GM21423 (cell line): ENCODE measurements around the gene BAK1.

Experiments used
- ATAC-seq: cut with Tn5 transposase; IDR thresholded peaks from one replicate; pipeline ENCODE4 v1.9.1; 2021; ENCODE audit warnings: mild to moderate bottlenecking, moderate library complexity; ENCODE audit not compliant: unreplicated experiment

BAK1 gene

DNA sequence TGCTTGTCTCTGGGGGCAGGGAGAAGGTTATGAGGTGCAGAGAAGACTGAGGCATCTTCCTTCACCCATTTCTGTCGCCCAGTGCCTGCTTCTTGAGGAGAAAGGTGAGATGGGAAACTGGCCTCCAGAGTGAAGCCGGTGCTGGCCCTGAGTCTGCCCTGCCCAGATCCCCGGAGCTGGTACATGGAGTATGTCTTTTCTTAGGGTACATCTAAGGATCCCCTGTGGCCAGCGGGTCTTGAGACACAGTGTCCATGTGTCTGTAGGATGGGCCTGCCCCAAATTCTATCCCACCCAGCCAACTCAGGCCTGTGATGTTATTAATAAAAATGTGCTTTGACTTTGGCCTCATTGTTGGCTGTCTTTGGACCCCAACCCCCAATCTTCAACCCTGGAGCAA lies 8.8 kb upstream of the BAK1 start:
- ATAC-seq = no peak

DNA sequence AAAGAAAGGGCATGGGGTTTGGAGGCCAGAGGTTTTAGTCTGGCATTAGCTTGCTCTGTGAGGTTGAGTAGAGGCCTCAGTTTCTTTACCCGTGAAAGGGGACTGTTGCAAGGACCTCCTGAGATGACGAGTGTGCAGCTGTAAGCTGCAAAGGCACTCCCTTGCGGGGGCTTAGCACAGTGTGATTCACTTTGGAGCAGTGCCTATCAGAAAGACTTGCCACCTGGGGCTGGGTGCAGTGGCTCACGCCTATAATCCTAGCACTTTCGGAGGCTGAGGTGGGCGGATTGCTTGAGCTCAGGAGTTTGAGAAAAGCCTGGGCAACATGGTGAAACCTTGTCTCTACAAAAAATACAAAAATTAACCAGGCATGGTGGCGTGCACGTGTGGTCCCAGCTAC lies 7.5 kb upstream of the BAK1 start:
- no peak for ATAC-seq

- ATAC-seq = no peak
Measured at GRCh38 chr6:33586108-33586640, 6.1 kb upstream of the BAK1 start.

- ATAC-seq = peak; percentile 46
Measured at GRCh38 chr6:33585403-33586107, 5.5 kb upstream of the BAK1 start.

DNA sequence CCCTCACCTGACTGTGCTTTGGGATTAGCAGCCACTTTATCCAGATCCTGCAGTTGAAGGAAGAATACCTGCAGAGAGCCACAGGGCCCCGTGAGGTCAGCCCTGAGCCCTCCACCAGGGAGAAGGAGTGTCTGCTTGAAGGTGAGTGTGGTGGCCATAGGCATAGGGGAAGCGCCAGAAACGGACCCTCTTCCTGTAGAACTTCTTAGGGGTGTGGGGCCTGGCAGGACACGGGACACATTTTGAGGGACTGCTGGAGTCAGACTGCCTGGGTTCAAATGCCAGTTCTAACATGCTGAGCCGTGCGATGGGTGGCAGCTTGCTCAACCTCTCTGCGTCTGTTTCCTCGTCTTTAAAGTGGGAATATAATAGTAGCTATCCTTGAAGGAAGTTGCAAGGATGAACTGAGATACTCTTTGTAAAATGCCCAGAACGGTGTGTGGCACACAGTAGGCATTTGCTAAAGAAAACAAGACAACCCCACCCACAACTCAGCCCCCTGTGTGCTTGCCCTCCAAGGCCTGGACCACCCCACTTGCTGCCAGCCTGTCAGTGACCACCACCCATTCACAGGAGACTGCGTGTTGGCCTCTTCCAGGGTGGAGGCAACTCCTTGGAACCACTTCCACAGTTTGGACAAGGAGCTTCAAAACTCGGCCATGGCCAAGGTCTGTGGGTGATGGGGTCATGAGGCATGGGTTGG lies 4.8 kb upstream of the BAK1 start:
- ATAC-seq = no peak

GRCh38 chr6:33583591-33584155 lies 3.6 kb upstream of the BAK1 start:
- ATAC-seq = no peak

DNA sequence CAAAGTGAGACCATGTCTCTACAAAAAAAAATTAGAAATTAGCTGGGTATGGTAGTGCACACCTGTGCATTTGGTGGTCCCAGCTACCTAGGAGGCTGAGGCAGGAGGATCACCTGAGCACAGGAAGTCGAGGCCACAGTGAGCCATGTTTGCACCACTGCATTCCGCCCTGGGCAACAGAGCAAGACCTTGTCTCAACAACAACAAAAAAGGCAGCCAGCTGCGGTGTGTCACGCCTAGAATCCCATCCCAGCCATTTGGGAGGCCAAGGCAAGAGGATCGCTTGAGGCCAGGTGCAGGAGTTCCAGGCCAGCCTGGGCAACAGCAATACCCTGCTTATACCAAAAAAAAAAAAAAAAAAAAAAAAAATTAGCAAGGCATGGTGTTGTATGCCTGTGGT lies 1.1 kb upstream of the BAK1 start:
- no peak for ATAC-seq

DNA sequence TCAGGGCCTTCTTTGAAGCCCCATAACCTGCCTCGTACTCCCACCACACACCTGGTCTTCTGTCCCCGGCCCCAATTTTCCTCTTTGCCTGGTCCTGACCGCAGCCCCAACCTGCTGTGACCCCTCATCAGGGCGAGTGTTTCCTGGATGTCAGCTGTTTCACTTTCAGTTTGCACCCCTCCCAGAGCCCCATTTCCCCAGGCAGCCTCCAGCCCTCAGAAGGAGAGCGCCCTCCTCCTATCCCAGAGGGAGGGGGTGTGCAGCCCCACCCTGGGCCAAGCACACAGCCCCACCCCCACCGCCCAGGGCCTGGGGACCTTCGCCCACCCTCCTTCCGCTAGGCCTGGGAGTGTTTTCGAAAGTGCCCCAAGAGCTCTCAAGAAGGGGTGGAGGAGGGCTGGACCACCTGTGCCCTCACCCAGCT lies 1.5 kb downstream of the BAK1 start:
- no peak for ATAC-seq

DNA sequence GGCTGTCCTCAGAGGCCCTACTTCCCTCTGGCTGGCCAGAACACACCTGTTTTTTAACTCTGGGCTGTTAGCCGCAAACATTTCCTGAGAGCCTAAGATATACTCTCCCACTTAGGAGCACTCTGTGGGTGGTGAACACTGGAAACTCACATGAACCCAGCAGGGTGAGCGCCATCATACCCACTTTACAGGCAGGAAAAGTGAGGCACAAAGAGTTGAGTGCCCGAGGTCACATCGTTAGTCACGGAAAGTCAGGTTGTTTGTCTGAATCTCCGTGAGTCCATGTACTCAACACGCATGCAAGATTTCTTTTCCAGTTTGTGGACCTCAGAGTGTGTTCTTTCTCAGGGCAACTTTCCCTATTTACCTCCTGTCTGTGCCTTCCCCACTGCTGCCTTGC lies 1.9 kb downstream of the BAK1 start:
- ATAC-seq = no peak

DNA sequence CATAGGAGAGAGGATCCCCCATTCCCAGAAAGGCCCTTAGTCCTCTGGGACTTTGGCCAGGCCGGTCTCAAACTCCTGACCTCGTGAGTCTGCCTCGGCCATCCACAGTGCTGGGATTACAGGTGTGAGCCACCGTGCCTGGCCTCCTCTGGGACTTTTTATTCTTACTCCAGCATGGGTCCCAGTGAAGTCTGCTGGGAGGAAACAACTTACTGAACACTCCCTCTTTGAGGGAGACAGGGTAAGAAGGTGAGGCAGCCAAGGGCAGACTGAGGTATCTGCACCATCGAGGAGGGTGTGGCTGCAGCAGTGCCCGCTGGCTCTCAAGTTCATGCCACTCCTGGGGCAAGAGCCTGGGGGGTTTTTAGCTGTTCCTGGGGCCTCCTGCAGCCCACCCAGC lies 2.4 kb downstream of the BAK1 start:
- no peak for ATAC-seq

DNA sequence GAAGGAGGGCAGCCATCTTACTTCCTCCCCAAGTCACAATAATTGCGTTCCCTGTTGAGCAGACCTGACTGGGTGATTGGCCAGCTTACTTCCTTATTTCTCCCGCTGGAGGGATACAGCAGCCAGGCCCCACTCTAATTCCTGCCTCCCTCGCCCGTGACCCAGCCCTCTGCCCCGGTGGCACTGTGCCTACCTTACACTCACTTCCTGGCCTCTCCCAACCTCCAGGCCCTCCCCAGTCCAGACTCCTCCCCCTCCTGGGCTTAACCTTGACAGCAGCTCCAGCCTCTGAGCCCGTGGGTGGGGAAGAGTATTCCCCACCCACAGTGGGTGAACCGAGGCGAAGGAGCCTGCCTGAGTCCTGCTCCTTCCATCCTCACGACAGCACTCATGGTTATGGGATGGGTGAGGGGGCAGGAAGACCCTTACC lies 3.0 kb downstream of the BAK1 start:
- ATAC-seq = no peak

DNA sequence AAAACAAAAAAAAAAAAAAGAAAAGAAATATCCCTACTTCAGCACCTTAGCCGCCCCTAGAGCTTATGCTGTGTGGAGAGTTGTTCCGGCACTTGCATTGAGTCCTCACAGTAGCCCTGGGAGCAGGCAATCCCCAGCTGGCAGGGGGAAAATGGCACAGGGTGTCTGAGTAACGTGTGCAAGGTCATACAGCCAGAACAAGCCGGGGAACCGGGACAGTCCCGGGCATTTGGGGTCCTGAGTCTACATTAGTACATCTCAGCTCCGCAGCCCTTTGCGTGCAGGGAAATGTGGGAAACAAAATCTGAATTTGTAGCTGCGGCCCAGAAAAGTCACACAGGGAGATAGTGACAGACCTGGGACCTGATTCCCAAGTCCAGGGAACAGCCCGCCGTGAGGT lies 3.4 kb downstream of the BAK1 start:
- no peak for ATAC-seq

- ATAC-seq = no peak
Measured at GRCh38 chr6:33575211-33575610, 4.9 kb downstream of the BAK1 start.

DNA sequence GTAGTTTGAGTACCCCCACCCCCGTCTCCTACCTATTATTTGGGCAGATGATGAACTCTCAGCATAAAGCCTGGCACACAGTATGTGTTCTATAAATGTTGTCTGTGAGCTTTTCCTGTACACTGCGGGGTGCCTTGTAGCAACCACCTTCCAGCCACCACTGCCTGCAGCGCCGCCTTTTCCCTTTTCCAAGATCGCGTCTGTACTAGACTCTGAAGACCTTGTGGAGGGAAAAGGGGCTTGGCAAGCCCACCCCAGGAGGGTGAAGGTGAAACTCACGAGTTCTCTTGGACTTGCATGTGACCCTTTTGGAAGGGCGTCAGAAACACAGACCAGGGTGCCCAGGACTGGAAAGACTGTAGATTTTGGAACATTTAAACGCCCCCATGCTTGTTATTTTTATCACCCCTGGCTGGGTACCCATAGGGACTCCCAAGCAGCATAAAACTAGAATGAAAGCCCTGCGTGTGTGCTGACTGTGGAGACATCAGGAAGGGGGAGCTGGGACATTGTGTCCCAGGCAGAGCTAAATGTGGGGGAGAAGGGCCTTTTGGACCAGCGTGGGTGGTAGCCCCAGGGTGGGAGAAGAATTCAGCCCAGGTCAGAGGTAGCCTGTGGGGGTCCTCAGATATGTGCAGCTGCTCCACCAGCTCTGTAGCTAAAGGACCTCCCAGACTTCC lies 8.3 kb downstream of the BAK1 start:
- no peak for ATAC-seq

GRCh38 chr6:33570806-33571636 lies 9.1 kb downstream of the BAK1 start:
- peak; percentile 80 for ATAC-seq

DNA sequence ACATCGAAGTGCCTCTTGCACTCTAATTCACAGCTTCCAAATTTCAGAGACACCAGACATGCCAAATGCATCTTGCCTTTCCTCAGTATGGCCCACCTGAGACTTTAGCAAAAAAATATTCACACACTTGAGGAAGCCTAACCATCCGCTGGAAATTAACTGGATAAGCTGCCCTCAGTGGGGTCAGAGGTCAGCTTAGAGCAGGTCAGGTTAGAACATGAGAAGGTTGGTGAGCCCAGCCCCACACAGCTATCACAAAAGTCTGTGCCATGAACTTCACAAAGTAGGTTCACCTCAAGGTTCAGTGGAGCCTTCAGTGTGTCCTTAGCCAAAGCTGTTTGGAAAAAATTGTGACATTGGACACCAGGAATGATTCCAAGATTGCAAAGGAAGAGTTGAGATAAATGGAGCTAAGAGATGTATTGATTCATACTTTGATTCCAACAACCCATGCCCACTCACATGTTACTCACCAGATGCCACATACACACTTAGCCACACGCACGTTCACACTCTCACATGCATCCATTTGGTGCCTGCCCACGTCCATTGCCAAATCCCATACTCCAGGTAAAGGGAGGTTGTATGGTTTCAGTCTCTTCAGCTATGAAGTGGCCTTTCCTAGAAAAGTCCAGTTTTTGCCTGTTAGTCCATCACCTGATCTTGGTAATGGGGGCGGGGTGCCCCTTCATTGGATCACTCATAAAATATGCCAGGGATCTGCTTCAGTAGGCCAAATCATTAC lies 11.1 kb downstream of the BAK1 start:
- no peak for ATAC-seq

- no peak for ATAC-seq
Measured at GRCh38 chr6:33567836-33568235, 12.2 kb downstream of the BAK1 start.

DNA sequence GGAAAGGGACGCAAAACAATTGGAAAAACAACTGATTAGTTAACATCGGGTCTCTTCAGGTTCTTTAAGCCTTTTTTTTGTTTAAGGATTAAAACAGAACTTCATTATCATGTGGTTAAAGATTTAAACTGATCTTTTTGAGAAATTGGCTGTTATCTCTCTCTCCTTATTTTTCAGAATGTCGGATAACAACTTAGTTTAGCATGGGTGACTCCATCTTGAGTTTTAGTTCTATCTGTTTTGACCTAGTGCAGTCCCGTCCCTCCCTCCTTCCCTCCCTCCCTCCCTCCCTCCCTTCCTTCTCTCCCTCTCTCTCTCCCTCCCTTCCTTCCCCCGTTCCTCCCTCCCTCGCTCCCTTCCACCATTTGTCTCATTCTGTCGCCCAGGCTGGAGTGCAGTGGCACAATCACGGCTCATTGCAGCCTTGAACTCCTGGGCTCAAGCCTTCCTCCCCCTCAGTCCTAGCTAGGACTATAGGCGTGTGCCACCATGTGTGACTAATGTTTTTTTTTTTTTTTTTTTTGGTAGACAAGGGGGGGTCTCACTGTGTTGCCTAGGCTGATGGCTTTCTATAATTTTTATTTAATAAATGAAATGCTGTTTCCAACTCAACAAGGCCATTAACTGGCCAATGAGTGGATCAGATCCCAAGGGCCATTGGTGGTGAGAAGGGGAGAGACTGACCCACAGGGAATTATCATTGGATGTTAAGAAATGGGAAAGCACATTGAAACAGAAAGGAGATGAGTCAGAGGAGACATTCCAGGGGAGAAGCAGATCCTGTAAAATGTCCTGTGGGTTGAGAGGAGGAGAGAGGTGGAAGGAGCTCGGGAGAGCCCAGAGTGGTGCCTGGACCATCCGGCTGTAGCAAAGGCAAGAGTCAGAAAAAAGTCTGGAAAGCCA lies 13.6 kb downstream of the BAK1 start:
- no peak for ATAC-seq

- no peak for ATAC-seq
Measured at GRCh38 chr6:33558801-33559200, 21.3 kb downstream of the BAK1 start.
